Effector CD8-positive, alpha-beta T cell (primary cell): Measurements from ENCODE around the gene CCDC192.

ENCODE experiments used
- DNase-seq: peaks from one replicate; lab custom pipeline; 2025; lab: John Stamatoyannopoulos, UW

Gene CCDC192

GRCh38 chr5:127885176-127885575 is 182.0 kb downstream of the CCDC192 start:
- DNase-seq: no peak

- DNase-seq: no peak
These were observed 182.9 kb downstream of the CCDC192 start for GRCh38 chr5:127886081-127886480.

- DNase-seq: no peak
These were observed 184.1 kb downstream of the CCDC192 start for GRCh38 chr5:127887282-127887681.

GRCh38 chr5:127891942-127892341 is 188.8 kb downstream of the CCDC192 start:
- no peak for DNase-seq

- no peak for DNase-seq
These were observed 189.4 kb downstream of the CCDC192 start for GRCh38 chr5:127892467-127893207.

GRCh38 chr5:127893232-127893631 is 190.0 kb downstream of the CCDC192 start:
- DNase-seq: no peak

GRCh38 chr5:127894461-127894860 is 191.3 kb downstream of the CCDC192 start:
- DNase-seq: no peak

GRCh38 chr5:127898551-127899213 is 195.5 kb downstream of the CCDC192 start:
- DNase-seq: no peak

- no peak for DNase-seq
These were observed 196.0 kb downstream of the CCDC192 start for GRCh38 chr5:127899214-127899610.

GRCh38 chr5:127906562-127907204 is 203.5 kb downstream of the CCDC192 start:
- DNase-seq: no peak

GRCh38 chr5:127907907-127908306 is 204.7 kb downstream of the CCDC192 start:
- DNase-seq: no peak

- no peak for DNase-seq
These were observed 205.9 kb downstream of the CCDC192 start for GRCh38 chr5:127909066-127909465.

- no peak for DNase-seq
These were observed 206.6 kb downstream of the CCDC192 start for GRCh38 chr5:127909821-127910220.

GRCh38 chr5:127910307-127910956 is 207.2 kb downstream of the CCDC192 start:
- DNase-seq: no peak

GRCh38 chr5:127911619-127912018 is 208.4 kb downstream of the CCDC192 start:
- DNase-seq: no peak

GRCh38 chr5:127912411-127912810 is 209.2 kb downstream of the CCDC192 start:
- no peak for DNase-seq

- DNase-seq: no peak
These were observed 213.8 kb downstream of the CCDC192 start for GRCh38 chr5:127916885-127917573.

GRCh38 chr5:127919006-127919796 is 216.0 kb downstream of the CCDC192 start:
- no peak for DNase-seq

- DNase-seq: no peak
These were observed 216.6 kb downstream of the CCDC192 start for GRCh38 chr5:127919818-127920217.

GRCh38 chr5:127920936-127921335 is 217.7 kb downstream of the CCDC192 start:
- DNase-seq: no peak

- no peak for DNase-seq
These were observed 219.4 kb downstream of the CCDC192 start for GRCh38 chr5:127922603-127923002.
